ENCODE data around the gene VAC14.

The VAC14 gene

GRCh38 chr16:70789595-70790447 lies 11.1 kb downstream of the VAC14 start:
- TF ChIP-seq REST (IDR thresholded peaks at IDR 0.05; ENCODE audit: insufficient read depth in 1 of 2, low read depth in 2 of 2, low read length in 2 of 2) = no peak
- TF ChIP-seq SIN3A (IDR thresholded peaks at IDR 0.05; ENCODE audit: borderline replicate concordance, insufficient read depth, low read length) = no peak
- no peak for TF ChIP-seq FOXP2 (optimal IDR thresholded peaks at IDR 0.05; ENCODE audit: borderline replicate concordance, extremely low read depth, extremely low read length, insufficient read depth)
- TF ChIP-seq TAF1 (IDR thresholded peaks at IDR 0.05; ENCODE audit: borderline replicate concordance, insufficient read depth, low read length) = no peak
- TF ChIP-seq POLR2AphosphoS5 (IDR thresholded peaks at IDR 0.05; ENCODE audit: low read depth, low read length) = no peak; the same call in 1 of the 2 replicates

GRCh38 chr16:70788668-70789594 lies 12.0 kb downstream of the VAC14 start:
- TF ChIP-seq FOXP2 (optimal IDR thresholded peaks at IDR 0.05; ENCODE audit: borderline replicate concordance, extremely low read depth, extremely low read length, insufficient read depth) = no peak
- no peak for TF ChIP-seq SIN3A (IDR thresholded peaks at IDR 0.05; ENCODE audit: borderline replicate concordance, insufficient read depth, low read length)
- TF ChIP-seq REST (IDR thresholded peaks at IDR 0.05; ENCODE audit: insufficient read depth in 1 of 2, low read depth in 2 of 2, low read length in 2 of 2) = 0 out of 4 replicates have a peak, but pooled peaks of 1 of the 2 experiments have one; percentile 12
- no peak for TF ChIP-seq TAF1 (IDR thresholded peaks at IDR 0.05; ENCODE audit: borderline replicate concordance, insufficient read depth, low read length)
- TF ChIP-seq POLR2AphosphoS5 (IDR thresholded peaks at IDR 0.05; ENCODE audit: low read depth, low read length) = peak; percentile 84

GRCh38 chr16:70786020-70786755 lies 14.8 kb downstream of the VAC14 start:
- TF ChIP-seq FOXP2 (optimal IDR thresholded peaks at IDR 0.05; ENCODE audit: borderline replicate concordance, extremely low read depth, extremely low read length, insufficient read depth) (no peak), SIN3A (IDR thresholded peaks at IDR 0.05; ENCODE audit: borderline replicate concordance, insufficient read depth, low read length) (no peak), REST (IDR thresholded peaks at IDR 0.05; ENCODE audit: insufficient read depth in 1 of 2, low read depth in 2 of 2, low read length in 2 of 2) (no peak), POLR2AphosphoS5 (IDR thresholded peaks at IDR 0.05; ENCODE audit: low read depth, low read length) (no peak), TAF1 (IDR thresholded peaks at IDR 0.05; ENCODE audit: borderline replicate concordance, insufficient read depth, low read length) (no peak)

- TF ChIP-seq POLR2AphosphoS5 (IDR thresholded peaks at IDR 0.05; ENCODE audit: low read depth, low read length) = no peak
Observed at GRCh38 chr16:70784692-70785555, 16.0 kb downstream of the VAC14 start.
